Adipocyte (in vitro differentiated cells): ENCODE results near the gene SLC9A9.

Source experiments
- DNase-seq: peaks from one replicate; pipeline ENCODE4 v3.0.0-alpha.2; 2015; ENCODE audit warnings: low read depth
- H3K27me3 ChIP-seq: replicated peaks from 2 replicates; pipeline ENCODE4 v1.7.0; 2013; ENCODE audit warnings: mild to moderate bottlenecking, low read length, moderate library complexity; ENCODE audit not compliant: control insufficient read depth, insufficient read depth
- H3K36me3 ChIP-seq: 2 replicates; pipeline ENCODE4 v1.7.0; 2013; ENCODE audit warnings: low read length, mild to moderate bottlenecking, moderate library complexity; ENCODE audit not compliant: control insufficient read depth, insufficient read depth, severe bottlenecking
- H3K4me1 ChIP-seq: 2 replicates; pipeline ENCODE4 v1.7.0; 2013; ENCODE audit warnings: mild to moderate bottlenecking, low read length, moderate library complexity; ENCODE audit not compliant: control insufficient read depth, insufficient read depth
- H3K4me3 ChIP-seq: 2 replicates; pipeline ENCODE4 v1.7.0; 2013; ENCODE audit warnings: mild to moderate bottlenecking, low read length, moderate library complexity
- H3K9ac ChIP-seq: 2 replicates; pipeline ENCODE4 v1.7.0; 2013; ENCODE audit warnings: mild to moderate bottlenecking, low read length, moderate library complexity
- H3K9me3 ChIP-seq: 2 replicates; pipeline ENCODE4 v1.7.0; 2013; ENCODE audit warnings: mild to moderate bottlenecking, low read length, moderate library complexity; ENCODE audit not compliant: control insufficient read depth

Gene SLC9A9

GRCh38 chr3:143484846-143485512, 363.3 kb downstream of the SLC9A9 start:
- Histone ChIP-seq H3K36me3 (no peaks in the 10 kb centered on the region), H3K4me3 (no peak overlapping the region), H3K9ac (no peak overlapping the region), H3K9me3 (no peaks in the 10 kb centered on the region), H3K4me1 (peaks cover 13% of the 10 kb centered on the region), H3K27me3 (no peaks in the 10 kb centered on the region)
- peak; percentile 14 for DNase-seq

- H3K9ac ChIP-seq: no peak overlapping the region
- no peak overlapping the region for H3K4me3 ChIP-seq
- H3K4me1 ChIP-seq: peaks cover 13% of the 10 kb centered on the region
- no peak for DNase-seq
- H3K27me3 ChIP-seq: no peaks in the 10 kb centered on the region
- no peaks in the 10 kb centered on the region for H3K9me3 ChIP-seq
- no peaks in the 10 kb centered on the region for H3K36me3 ChIP-seq
Observed at GRCh38 chr3:143483214-143483613, 365.1 kb downstream of the SLC9A9 start.

- H3K4me1 ChIP-seq: peaks cover 13% of the 10 kb centered on the region
- H3K4me3 ChIP-seq: no peak overlapping the region
- no peaks in the 10 kb centered on the region for H3K36me3 ChIP-seq
- H3K27me3 ChIP-seq: no peaks in the 10 kb centered on the region
- peak; percentile 48 for DNase-seq
- H3K9ac ChIP-seq: no peak overlapping the region
- no peaks in the 10 kb centered on the region for H3K9me3 ChIP-seq
Observed at GRCh38 chr3:143482106-143483088, 365.9 kb downstream of the SLC9A9 start.

GRCh38 chr3:143480344-143480743, 367.9 kb downstream of the SLC9A9 start:
- Histone ChIP-seq H3K4me3 (no peak overlapping the region), H3K9ac (no peak overlapping the region), H3K4me1 (peaks cover 13% of the 10 kb centered on the region), H3K36me3 (no peaks in the 10 kb centered on the region), H3K9me3 (no peaks in the 10 kb centered on the region), H3K27me3 (no peaks in the 10 kb centered on the region)
- DNase-seq: no peak

- H3K4me3 ChIP-seq: no peak overlapping the region
- no peak for DNase-seq
- H3K4me1 ChIP-seq: peaks cover 13% of the 10 kb centered on the region
- no peaks in the 10 kb centered on the region for H3K36me3 ChIP-seq
- no peaks in the 10 kb centered on the region for H3K9me3 ChIP-seq
- no peaks in the 10 kb centered on the region for H3K27me3 ChIP-seq
- H3K9ac ChIP-seq: no peak overlapping the region
Observed at GRCh38 chr3:143479727-143480126, 368.5 kb downstream of the SLC9A9 start.

GRCh38 chr3:143478115-143478693, 370.1 kb downstream of the SLC9A9 start:
- H3K9ac ChIP-seq: no peak overlapping the region
- peaks cover 13% of the 10 kb centered on the region for H3K4me1 ChIP-seq
- H3K9me3 ChIP-seq: no peaks in the 10 kb centered on the region
- H3K27me3 ChIP-seq: no peaks in the 10 kb centered on the region
- no peaks in the 10 kb centered on the region for H3K36me3 ChIP-seq
- peak; percentile 5 for DNase-seq
- no peak overlapping the region for H3K4me3 ChIP-seq

GRCh38 chr3:143476965-143477640, 371.2 kb downstream of the SLC9A9 start:
- Histone ChIP-seq H3K36me3 (no peaks in the 10 kb centered on the region), H3K27me3 (no peaks in the 10 kb centered on the region), H3K9ac (no peak overlapping the region), H3K4me3 (no peak overlapping the region), H3K4me1 (peaks cover 3% of the 10 kb centered on the region), H3K9me3 (no peaks in the 10 kb centered on the region)
- no peak for DNase-seq

- no peak overlapping the region for H3K9ac ChIP-seq
- H3K36me3 ChIP-seq: no peaks in the 10 kb centered on the region
- no peak overlapping the region for H3K4me3 ChIP-seq
- H3K4me1 ChIP-seq: no peaks in the 10 kb centered on the region
- H3K27me3 ChIP-seq: no peaks in the 10 kb centered on the region
- DNase-seq: peak; percentile 52
- H3K9me3 ChIP-seq: no peaks in the 10 kb centered on the region
Observed at GRCh38 chr3:143475981-143476380, 372.3 kb downstream of the SLC9A9 start.

- no peaks in the 10 kb centered on the region for H3K36me3 ChIP-seq
- H3K4me3 ChIP-seq: no peak overlapping the region
- H3K4me1 ChIP-seq: no peaks in the 10 kb centered on the region
- H3K27me3 ChIP-seq: no peaks in the 10 kb centered on the region
- H3K9me3 ChIP-seq: no peaks in the 10 kb centered on the region
- H3K9ac ChIP-seq: no peak overlapping the region
- DNase-seq: no peak
Observed at GRCh38 chr3:143472731-143473523, 375.3 kb downstream of the SLC9A9 start.

GRCh38 chr3:143471705-143472104, 376.6 kb downstream of the SLC9A9 start:
- H3K9me3 ChIP-seq: no peaks in the 10 kb centered on the region
- no peaks in the 10 kb centered on the region for H3K36me3 ChIP-seq
- DNase-seq: no peak
- H3K27me3 ChIP-seq: no peaks in the 10 kb centered on the region
- H3K4me3 ChIP-seq: no peak overlapping the region
- H3K9ac ChIP-seq: no peak overlapping the region
- no peaks in the 10 kb centered on the region for H3K4me1 ChIP-seq
